HCT116 (cell line): Measurements from ENCODE around the gene CGA. TPM values are rescaled to one million over a fixed set of nuclear protein-coding genes. Genes with fewer than 3 reads are reported as not detected.

Experiments
- ATAC-seq: fragments of 200-7000 bp; cut with Tn5 transposase; 2 replicates; pipeline ENCODE4 v1.9.1; 2020; ENCODE audit warnings: mild to moderate bottlenecking, moderate library complexity
- BruUV-seq: library from RNA; stranded (reverse); fragments of 400-500 nt; replicated peaks from 2 replicates; lab custom pipeline; 2021; lab: Mats Ljungman, UMichigan
- CTCF ChIA-PET: fragments of 300-600 bp; sonication (Branson Sonifier 250); formaldehyde crosslinking; loops from one replicate; lab custom pipeline; 2021; ENCODE audit warnings: antibody characterized with exemption; lab: Charles Lee
- POLR2A ChIA-PET: fragments of 300-600, 350-600 bp; sonication (Branson Sonifier 250); formaldehyde crosslinking; loops from one replicate; lab custom pipeline; 2021; ENCODE audit warnings: antibody characterized with exemption; lab: Charles Lee
- RAD21 ChIA-PET, 2 experiments: fragments of 300-600 bp; sonication (Branson Sonifier 250); formaldehyde crosslinking; loops; one replicate each; lab custom pipeline; 2023; ENCODE audit warnings: low total read pairs in 2 of 2; ENCODE audit not compliant: uncharacterized antibody in 2 of 2, unreplicated experiment in 2 of 2, low non-redundant PET in 1 of 2; lab: Charles Lee
- DNase-seq: peaks from one replicate; pipeline ENCODE4 v3.0.0-alpha.2; 2010; ENCODE audit warnings: low read depth, low spot score
- H2AFZ ChIP-seq: fragments of 200-600 bp; shearing (Covaris generic), sonication (generic); 2 replicates; pipeline ENCODE4 v1.6.1; 2017; ENCODE audit warnings: low read depth, mixed run types, mixed read lengths, antibody characterized with exemption, low read length; ENCODE audit not compliant: poor library complexity, severe bottlenecking
- H3K27ac ChIP-seq: 2 replicates; pipeline ENCODE4 v1.5.1; 2012; ENCODE audit warnings: low read depth, low read length
- H3K27me3 ChIP-seq: fragments of 200-600 bp; sonication (generic); 2 replicates; pipeline ENCODE4 v1.6.1; 2016; ENCODE audit warnings: mixed run types, low read length, mixed read lengths; ENCODE audit not compliant: insufficient read depth
- H3K36me3 ChIP-seq, 2 experiments: fragments of 200-500 bp in 1 of 2; fragments of 200-600 bp in 1 of 2; sonication (Bioruptor generic) in 1 of 2; sonication (generic) in 1 of 2; 2 replicates each; pipeline versions ENCODE4 v1.5.1 to v1.6.1; 2014 to 2016; ENCODE audit warnings: low read length in 2 of 2, inconsistent platforms in 1 of 2, mixed read lengths in 1 of 2, mixed run types in 1 of 2; ENCODE audit not compliant: insufficient read depth in 2 of 2, control insufficient read depth in 1 of 2
- H3K4me1 ChIP-seq, 2 experiments: fragments of 200-600 bp in 1 of 2; sonication (generic) in 1 of 2; 2 replicates each; pipeline versions ENCODE4 v1.5.1 to v1.6.1; 2012 to 2017; ENCODE audit warnings: low read length in 2 of 2, inconsistent platforms in 1 of 2, mild to moderate bottlenecking in 1 of 2, mixed read lengths in 1 of 2, mixed run types in 1 of 2, moderate library complexity in 1 of 2; ENCODE audit not compliant: insufficient read depth in 2 of 2, control insufficient read depth in 1 of 2
- H3K4me2 ChIP-seq: fragments of 200-600 bp; sonication (generic); 2 replicates; pipeline ENCODE4 v1.6.1; 2017; ENCODE audit warnings: mixed run types, low read length, mixed read lengths
- H3K4me3 ChIP-seq, 2 experiments: fragments of 200-600 bp in 1 of 2; sonication (generic) in 1 of 2; replicated peaks in 1 of 2; 2 replicates each; pipeline ENCODE4 v1.5.1; 2011 to 2016; ENCODE audit warnings: low read length in 2 of 2, control low read depth in 1 of 2, low read depth in 1 of 2, mild to moderate bottlenecking in 1 of 2, mixed read lengths in 1 of 2, mixed run types in 1 of 2
- H3K79me2 ChIP-seq: fragments of 200-600 bp; sonication (generic); 2 replicates; pipeline ENCODE4 v1.6.1; 2017; ENCODE audit warnings: mild to moderate bottlenecking, mixed run types, low read length, moderate library complexity, mixed read lengths; ENCODE audit not compliant: insufficient read depth
- H3K9ac ChIP-seq: fragments of 200-600 bp; sonication (generic); 2 replicates; pipeline ENCODE4 v1.6.1; 2016; ENCODE audit warnings: low read length, mixed read lengths
- H3K9me2 ChIP-seq: fragments of 200-600 bp; sonication (generic), shearing (Covaris generic); 2 replicates; pipeline ENCODE4 v1.6.1; 2017; ENCODE audit warnings: mixed run types, mild to moderate bottlenecking, moderate library complexity; ENCODE audit not compliant: insufficient read depth
- H3K9me3 ChIP-seq, 2 experiments: fragments of 200-500 bp in 1 of 2; fragments of 200-600 bp in 1 of 2; sonication (Bioruptor generic) in 1 of 2; sonication (generic) in 1 of 2; 2 replicates each; pipeline ENCODE4 v1.6.1; 2014 to 2017; ENCODE audit warnings: low read length in 2 of 2, mixed read lengths in 2 of 2, inconsistent platforms in 1 of 2, low read depth in 1 of 2, mild to moderate bottlenecking in 1 of 2, mixed run types in 1 of 2, moderate library complexity in 1 of 2; ENCODE audit not compliant: control insufficient read depth in 1 of 2, insufficient read depth in 1 of 2
- H4K20me1 ChIP-seq: fragments of 200-600 bp; sonication (generic), shearing (Covaris generic); 2 replicates; pipeline ENCODE4 v1.6.1; 2017; ENCODE audit warnings: mixed run types, mild to moderate bottlenecking, moderate library complexity; ENCODE audit not compliant: insufficient read depth
- CEBPB ChIP-seq: IDR thresholded peaks from 2 replicates; pipeline ENCODE4 v1.6.1; 2012; ENCODE audit warnings: low read depth
- CTCF ChIP-seq, 3 experiments: fragments of 200-600 bp in 1 of 3; sonication (generic) in 1 of 3; IDR thresholded peaks in 2 of 3; conservative IDR thresholded peaks in 1 of 3; 2 replicates each; pipeline ENCODE4 v1.5.1; 2012 to 2017; ENCODE audit warnings: low read depth in 2 of 3, low read length in 2 of 3, antibody characterized with exemption in 1 of 3, borderline replicate concordance in 1 of 3, control low read depth in 1 of 3, mild to moderate bottlenecking in 1 of 3, mixed read lengths in 1 of 3, mixed run types in 1 of 3, moderate library complexity in 1 of 3; ENCODE audit not compliant: insufficient read depth in 1 of 3
- MAX ChIP-seq: IDR thresholded peaks from 2 replicates; pipeline ENCODE4 v1.6.1; 2012
- intact Hi-C: fragments of 100-400 bp; cut with micrococcal nuclease; formaldehyde crosslinking; loops from 2 replicates; pipeline ENCODE4 v1.10.0; 2022
- total RNA-seq: library from RNA; stranded (reverse); gene quantifications from one replicate; pipeline ENCODE4 v1.2.1, GENCODE V29; 2021; ENCODE audit not compliant: unreplicated experiment

Gene CGA
- total RNA-seq, 1 experiment from 2014 or later, result not detected

- no peaks in the 10 kb centered on the region for H3K9me2 ChIP-seq
- no peak for TF ChIP-seq CEBPB
- ChIA-PET RAD21 (no interaction called here), CTCF (no interaction called here), POLR2A (no interaction called here)
- no peaks in the 10 kb centered on the region for H3K9me3 ChIP-seq
- H3K36me3 ChIP-seq, result no peaks in the 10 kb centered on the region
- no peaks in the 10 kb centered on the region for H3K79me2 ChIP-seq
- 0 out of 4 replicates have a peak, but pooled peaks cover 0 to 2% of the 10 kb centered on the region in 2 experiments for H3K4me1 ChIP-seq
- DNase-seq, result no peak
- H3K4me3 ChIP-seq, result no peak overlapping the region
- H2AFZ ChIP-seq, result no peak overlapping the region
- ATAC-seq, result no peak
- H4K20me1 ChIP-seq, result no peaks in the 10 kb centered on the region
- intact Hi-C loops, result no loop called here
- no peak overlapping the region for H3K27ac ChIP-seq
- no peak overlapping the region for H3K4me2 ChIP-seq
- H3K9ac ChIP-seq, result no peak overlapping the region
- BruUV-seq, result no TSS peak
- peaks cover 61% of the 10 kb centered on the region for H3K27me3 ChIP-seq
Measured at GRCh38 chr6:87049779-87050178, 45.1 kb downstream of the CGA start.

- no peaks in the 10 kb centered on the region for H3K36me3 ChIP-seq
- ATAC-seq (no peak), DNase-seq (peak; percentile 8)
- no peaks in the 10 kb centered on the region for H3K9me2 ChIP-seq
- ChIA-PET POLR2A (interaction anchor here (0.6 kb wide), 1 partner anchor 17 kb away, joined by 4 read pairs; no protein-coding TSS in a partner anchor), CTCF (interaction anchor here (1.1 kb wide), 1 partner anchor 186 kb away, joined by 3 read pairs; no protein-coding TSS in a partner anchor), RAD21 (no interaction called here)
- no peaks in the 10 kb centered on the region for H4K20me1 ChIP-seq
- H3K9ac ChIP-seq, result no peak overlapping the region
- intact Hi-C loops, result no loop called here
- H3K4me1 ChIP-seq, result 0 out of 4 replicates have a peak, but pooled peaks cover 0 to 2% of the 10 kb centered on the region in 2 experiments
- no peak overlapping the region for H2AFZ ChIP-seq
- H3K27ac ChIP-seq, result no peak overlapping the region
- H3K4me3 ChIP-seq, result no peak overlapping the region
- H3K9me3 ChIP-seq, result no peaks in the 10 kb centered on the region
- H3K27me3 ChIP-seq, result peaks cover 35% of the 10 kb centered on the region
- TF ChIP-seq CTCF (IDR thresholded peaks at IDR 0.05 in 2 of 3, conservative IDR thresholded peaks at IDR 0.05 in 1 of 3; ENCODE audit: borderline replicate concordance in 1 of 3, insufficient read depth in 1 of 3, low read depth in 2 of 3, low read length in 2 of 3) (no peak), MAX (0 out of 2 replicates have a peak, but pooled peaks have one; percentile 36)
- no TSS peak for BruUV-seq
- no peaks in the 10 kb centered on the region for H3K79me2 ChIP-seq
- H3K4me2 ChIP-seq, result no peak overlapping the region
Measured at GRCh38 chr6:87045521-87046075, 49.3 kb downstream of the CGA start.
